HepG2 (cell line): ENCODE results near the gene LRRC10B. TPM values are rescaled to one million over a fixed set of nuclear protein-coding genes. Genes with fewer than 3 reads are reported as not detected.
A peak's percentile ranks its signal among the peaks of the same experiment; 100 is the strongest.

Source experiments
- ATF7-NPFF ChIP-seq: sonication (generic); formaldehyde crosslinking; IDR thresholded peaks from 2 replicates; pipeline ENCODE4 v1.8.1; 2023; ENCODE audit warnings: mild to moderate bottlenecking, low read depth, missing genetic modification reagents, moderate library complexity
- CEBPB ChIP-seq: IDR thresholded peaks from 2 replicates; pipeline ENCODE4 v1.6.1; 2011; ENCODE audit warnings: low read depth, low read length, improper control_type of control experiment, borderline replicate concordance
- HDAC1 ChIP-seq: sonication (generic); formaldehyde crosslinking; IDR thresholded peaks from 2 replicates; pipeline ENCODE4 v1.5.1; 2020; ENCODE audit warnings: mild to moderate bottlenecking, missing genetic modification reagents
- HNF4G ChIP-seq, 2 experiments: sonication (generic) in 1 of 2; formaldehyde crosslinking in 1 of 2; IDR thresholded peaks; 2 replicates each; pipeline versions ENCODE4 v1.4.0 to v1.6.1; 2011 to 2020; ENCODE audit warnings: borderline replicate concordance in 2 of 2, low read depth in 2 of 2, mild to moderate bottlenecking in 2 of 2, low read length in 1 of 2, missing genetic modification reagents in 1 of 2, moderate library complexity in 1 of 2
- NR2C2 ChIP-seq: sonication (generic); formaldehyde crosslinking; IDR thresholded peaks from 2 replicates; pipeline ENCODE4 v1.4.0; 2020; ENCODE audit warnings: missing genetic modification reagents, mild to moderate bottlenecking, moderate library complexity, borderline replicate concordance
- SMYD3 ChIP-seq: sonication (generic); formaldehyde crosslinking; IDR thresholded peaks from 2 replicates; pipeline ENCODE4 v1.8.1; 2023; ENCODE audit warnings: mild to moderate bottlenecking, missing genetic modification reagents
- SOX5 ChIP-seq: IDR thresholded peaks from 2 replicates; pipeline ENCODE4 v1.6.1; 2016; ENCODE audit warnings: borderline replicate concordance
- ZMAT3 ChIP-seq: sonication (generic); formaldehyde crosslinking; conservative IDR thresholded peaks from 2 replicates; pipeline ENCODE4 v1.7.0; 2021; ENCODE audit warnings: missing genetic modification reagents
- ZNF333 ChIP-seq: sonication (generic); formaldehyde crosslinking; IDR thresholded peaks from 2 replicates; pipeline ENCODE4 v1.4.0; 2020; ENCODE audit warnings: mild to moderate bottlenecking, missing genetic modification reagents, borderline replicate concordance
- ZNF451 ChIP-seq: sonication (generic); formaldehyde crosslinking; IDR thresholded peaks from 2 replicates; pipeline ENCODE4 v1.5.0; 2020; ENCODE audit warnings: mild to moderate bottlenecking, missing genetic modification reagents
- polyA plus RNA-seq, 8 experiments: library from polyadenylated mRNA; depleted of rRNA in 3 of 8; stranded (reverse) in 7 of 8; unstranded in 1 of 8; fragments of >200 nt; fragmentation: Illumina TruSeq in 4 of 8; extraction: Trizol in 4 of 8; gene quantifications; 2 replicates each; pipeline versions ENCODE4 v1.2.1 to v1.2.3, GENCODE V29; 2011 to 2016; ENCODE audit warnings: low read depth in 4 of 8, missing spikeins in 1 of 8, mixed read lengths in 1 of 8; ENCODE audit not compliant: insufficient read depth in 1 of 8
- total RNA-seq, 5 experiments: library from RNA; depleted of rRNA; stranded (reverse); fragments of >200 nt; fragmentation: Illumina TruSeq; extraction: Trizol; gene quantifications; 2 replicates each; pipeline ENCODE4 v1.2.3, GENCODE V29; 2016; ENCODE audit warnings: low read depth in 1 of 5
- TF ChIP-seq, protein P1 (sequence below): fragments of 450-650 bp; IDR thresholded peaks from 2 replicates; pipeline ENCODE4 v1.6.1; 2016
- TF ChIP-seq, protein P2 (sequence below): sonication (generic); formaldehyde crosslinking; IDR thresholded peaks from 2 replicates; pipeline ENCODE4; 2020; ENCODE audit warnings: missing genetic modification reagents, mild to moderate bottlenecking, borderline replicate concordance
- TF ChIP-seq, protein P3 (sequence below): sonication (generic); formaldehyde crosslinking; conservative IDR thresholded peaks from 2 replicates; pipeline ENCODE4 v1.4.0; 2020; ENCODE audit warnings: missing genetic modification reagents
- TF ChIP-seq, protein P4 (sequence below): IDR thresholded peaks from 2 replicates; pipeline ENCODE4 v1.4.0; 2020; ENCODE audit warnings: mild to moderate bottlenecking, missing genetic modification reagents

The LRRC10B gene
- total and polyA plus RNA-seq, 2 of the 13 experiments (the other 11 are each of a cell fraction or from before 2014, with no cell fraction given), result not detected

DNA sequence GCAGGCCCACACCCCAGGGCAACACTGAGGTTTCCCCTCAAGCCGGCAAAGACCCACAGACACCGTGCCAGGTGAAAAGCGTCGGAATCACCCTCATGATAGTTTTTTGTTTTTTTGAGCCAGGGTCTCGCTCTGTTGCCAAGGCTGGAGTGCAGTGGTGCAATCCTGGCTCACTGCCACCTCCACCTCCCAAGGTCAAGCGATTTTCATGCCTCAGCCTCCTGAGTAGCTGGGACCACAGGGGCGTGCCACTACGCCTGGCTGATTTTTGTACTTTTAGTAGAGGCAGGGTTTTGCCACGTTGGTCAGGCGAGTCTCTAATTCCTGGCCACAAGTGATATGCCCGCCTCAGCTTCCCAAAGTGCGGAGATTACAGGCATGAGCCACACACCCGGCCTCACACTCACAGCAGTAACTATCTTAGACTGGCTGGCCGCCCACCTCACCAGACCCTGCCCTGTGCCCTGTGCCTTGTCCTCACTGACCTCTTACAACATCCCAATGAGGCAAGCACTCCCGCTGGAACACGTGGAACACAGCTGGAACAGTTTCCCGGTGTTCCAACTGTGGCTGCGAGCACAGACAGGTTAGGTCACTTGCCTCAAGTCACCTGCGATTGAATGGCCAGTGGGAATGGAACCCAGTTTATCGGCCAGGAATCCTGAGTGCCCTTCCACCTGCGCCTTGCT is 21.1 kb downstream of the LRRC10B start (continued):
- TF ChIP-seq, protein P1, sequence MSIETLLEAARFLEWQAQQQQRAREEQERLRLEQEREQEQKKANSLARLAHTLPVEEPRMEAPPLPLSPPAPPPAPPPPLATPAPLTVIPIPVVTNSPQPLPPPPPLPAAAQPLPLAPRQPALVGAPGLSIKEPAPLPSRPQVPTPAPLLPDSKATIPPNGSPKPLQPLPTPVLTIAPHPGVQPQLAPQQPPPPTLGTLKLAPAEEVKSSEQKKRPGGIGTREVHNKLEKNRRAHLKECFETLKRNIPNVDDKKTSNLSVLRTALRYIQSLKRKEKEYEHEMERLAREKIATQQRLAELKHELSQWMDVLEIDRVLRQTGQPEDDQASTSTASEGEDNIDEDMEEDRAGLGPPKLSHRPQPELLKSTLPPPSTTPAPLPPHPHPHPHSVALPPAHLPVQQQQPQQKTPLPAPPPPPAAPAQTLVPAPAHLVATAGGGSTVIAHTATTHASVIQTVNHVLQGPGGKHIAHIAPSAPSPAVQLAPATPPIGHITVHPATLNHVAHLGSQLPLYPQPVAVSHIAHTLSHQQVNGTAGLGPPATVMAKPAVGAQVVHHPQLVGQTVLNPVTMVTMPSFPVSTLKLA, result 0 out of 2 replicates have a peak, but pooled peaks have one; percentile 4
- peak; percentile 91 for TF ChIP-seq CEBPB
- TF ChIP-seq, protein P2, sequence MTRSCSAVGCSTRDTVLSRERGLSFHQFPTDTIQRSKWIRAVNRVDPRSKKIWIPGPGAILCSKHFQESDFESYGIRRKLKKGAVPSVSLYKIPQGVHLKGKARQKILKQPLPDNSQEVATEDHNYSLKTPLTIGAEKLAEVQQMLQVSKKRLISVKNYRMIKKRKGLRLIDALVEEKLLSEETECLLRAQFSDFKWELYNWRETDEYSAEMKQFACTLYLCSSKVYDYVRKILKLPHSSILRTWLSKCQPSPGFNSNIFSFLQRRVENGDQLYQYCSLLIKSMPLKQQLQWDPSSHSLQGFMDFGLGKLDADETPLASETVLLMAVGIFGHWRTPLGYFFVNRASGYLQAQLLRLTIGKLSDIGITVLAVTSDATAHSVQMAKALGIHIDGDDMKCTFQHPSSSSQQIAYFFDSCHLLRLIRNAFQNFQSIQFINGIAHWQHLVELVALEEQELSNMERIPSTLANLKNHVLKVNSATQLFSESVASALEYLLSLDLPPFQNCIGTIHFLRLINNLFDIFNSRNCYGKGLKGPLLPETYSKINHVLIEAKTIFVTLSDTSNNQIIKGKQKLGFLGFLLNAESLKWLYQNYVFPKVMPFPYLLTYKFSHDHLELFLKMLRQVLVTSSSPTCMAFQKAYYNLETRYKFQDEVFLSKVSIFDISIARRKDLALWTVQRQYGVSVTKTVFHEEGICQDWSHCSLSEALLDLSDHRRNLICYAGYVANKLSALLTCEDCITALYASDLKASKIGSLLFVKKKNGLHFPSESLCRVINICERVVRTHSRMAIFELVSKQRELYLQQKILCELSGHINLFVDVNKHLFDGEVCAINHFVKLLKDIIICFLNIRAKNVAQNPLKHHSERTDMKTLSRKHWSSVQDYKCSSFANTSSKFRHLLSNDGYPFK (CRISPR knock-in tag), result peak; percentile 55; the same call in 1 of the 2 replicates
- TF ChIP-seq, protein P3, sequence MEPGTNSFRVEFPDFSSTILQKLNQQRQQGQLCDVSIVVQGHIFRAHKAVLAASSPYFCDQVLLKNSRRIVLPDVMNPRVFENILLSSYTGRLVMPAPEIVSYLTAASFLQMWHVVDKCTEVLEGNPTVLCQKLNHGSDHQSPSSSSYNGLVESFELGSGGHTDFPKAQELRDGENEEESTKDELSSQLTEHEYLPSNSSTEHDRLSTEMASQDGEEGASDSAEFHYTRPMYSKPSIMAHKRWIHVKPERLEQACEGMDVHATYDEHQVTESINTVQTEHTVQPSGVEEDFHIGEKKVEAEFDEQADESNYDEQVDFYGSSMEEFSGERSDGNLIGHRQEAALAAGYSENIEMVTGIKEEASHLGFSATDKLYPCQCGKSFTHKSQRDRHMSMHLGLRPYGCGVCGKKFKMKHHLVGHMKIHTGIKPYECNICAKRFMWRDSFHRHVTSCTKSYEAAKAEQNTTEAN (CRISPR knock-in tag), result no peak
- peak; percentile 67; the same call in 1 of the 2 replicates for TF ChIP-seq HNF4G (IDR thresholded peaks at IDR 0.05; ENCODE audit: borderline replicate concordance, low read depth, low read length)
- peak; percentile 66; the same call in 1 of the 2 replicates for TF ChIP-seq HNF4G (CRISPR knock-in tag; IDR thresholded peaks at IDR 0.05; ENCODE audit: borderline replicate concordance, low read depth)
- TF ChIP-seq NR2C2 (CRISPR knock-in tag), result peak; percentile 84
- no peak for TF ChIP-seq ZNF333 (CRISPR knock-in tag)
- TF ChIP-seq HDAC1 (CRISPR knock-in tag), result peak; percentile 88
- TF ChIP-seq SOX5, result peak; percentile 42; the same call in 1 of the 2 replicates
- 0 out of 2 replicates have a peak, but pooled peaks have one; percentile 27 for TF ChIP-seq ZNF451 (CRISPR knock-in tag)
- TF ChIP-seq ATF7-NPFF (CRISPR knock-in tag), result no peak
- TF ChIP-seq, protein P4, sequence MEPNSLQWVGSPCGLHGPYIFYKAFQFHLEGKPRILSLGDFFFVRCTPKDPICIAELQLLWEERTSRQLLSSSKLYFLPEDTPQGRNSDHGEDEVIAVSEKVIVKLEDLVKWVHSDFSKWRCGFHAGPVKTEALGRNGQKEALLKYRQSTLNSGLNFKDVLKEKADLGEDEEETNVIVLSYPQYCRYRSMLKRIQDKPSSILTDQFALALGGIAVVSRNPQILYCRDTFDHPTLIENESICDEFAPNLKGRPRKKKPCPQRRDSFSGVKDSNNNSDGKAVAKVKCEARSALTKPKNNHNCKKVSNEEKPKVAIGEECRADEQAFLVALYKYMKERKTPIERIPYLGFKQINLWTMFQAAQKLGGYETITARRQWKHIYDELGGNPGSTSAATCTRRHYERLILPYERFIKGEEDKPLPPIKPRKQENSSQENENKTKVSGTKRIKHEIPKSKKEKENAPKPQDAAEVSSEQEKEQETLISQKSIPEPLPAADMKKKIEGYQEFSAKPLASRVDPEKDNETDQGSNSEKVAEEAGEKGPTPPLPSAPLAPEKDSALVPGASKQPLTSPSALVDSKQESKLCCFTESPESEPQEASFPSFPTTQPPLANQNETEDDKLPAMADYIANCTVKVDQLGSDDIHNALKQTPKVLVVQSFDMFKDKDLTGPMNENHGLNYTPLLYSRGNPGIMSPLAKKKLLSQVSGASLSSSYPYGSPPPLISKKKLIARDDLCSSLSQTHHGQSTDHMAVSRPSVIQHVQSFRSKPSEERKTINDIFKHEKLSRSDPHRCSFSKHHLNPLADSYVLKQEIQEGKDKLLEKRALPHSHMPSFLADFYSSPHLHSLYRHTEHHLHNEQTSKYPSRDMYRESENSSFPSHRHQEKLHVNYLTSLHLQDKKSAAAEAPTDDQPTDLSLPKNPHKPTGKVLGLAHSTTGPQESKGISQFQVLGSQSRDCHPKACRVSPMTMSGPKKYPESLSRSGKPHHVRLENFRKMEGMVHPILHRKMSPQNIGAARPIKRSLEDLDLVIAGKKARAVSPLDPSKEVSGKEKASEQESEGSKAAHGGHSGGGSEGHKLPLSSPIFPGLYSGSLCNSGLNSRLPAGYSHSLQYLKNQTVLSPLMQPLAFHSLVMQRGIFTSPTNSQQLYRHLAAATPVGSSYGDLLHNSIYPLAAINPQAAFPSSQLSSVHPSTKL (CRISPR knock-in tag), result peak; percentile 66
- TF ChIP-seq SMYD3 (CRISPR knock-in tag), result no peak
- 0 out of 2 replicates have a peak, but pooled peaks have one; percentile 35 for TF ChIP-seq ZMAT3 (CRISPR knock-in tag)
